ENCODE data around the gene ARPC1A.
"Not testable (repeated sequence)": the region's sequence is repeated elsewhere in the genome, so short reads cannot be mapped to it uniquely, and the experiment has no call there.

Gene ARPC1A

DNA sequence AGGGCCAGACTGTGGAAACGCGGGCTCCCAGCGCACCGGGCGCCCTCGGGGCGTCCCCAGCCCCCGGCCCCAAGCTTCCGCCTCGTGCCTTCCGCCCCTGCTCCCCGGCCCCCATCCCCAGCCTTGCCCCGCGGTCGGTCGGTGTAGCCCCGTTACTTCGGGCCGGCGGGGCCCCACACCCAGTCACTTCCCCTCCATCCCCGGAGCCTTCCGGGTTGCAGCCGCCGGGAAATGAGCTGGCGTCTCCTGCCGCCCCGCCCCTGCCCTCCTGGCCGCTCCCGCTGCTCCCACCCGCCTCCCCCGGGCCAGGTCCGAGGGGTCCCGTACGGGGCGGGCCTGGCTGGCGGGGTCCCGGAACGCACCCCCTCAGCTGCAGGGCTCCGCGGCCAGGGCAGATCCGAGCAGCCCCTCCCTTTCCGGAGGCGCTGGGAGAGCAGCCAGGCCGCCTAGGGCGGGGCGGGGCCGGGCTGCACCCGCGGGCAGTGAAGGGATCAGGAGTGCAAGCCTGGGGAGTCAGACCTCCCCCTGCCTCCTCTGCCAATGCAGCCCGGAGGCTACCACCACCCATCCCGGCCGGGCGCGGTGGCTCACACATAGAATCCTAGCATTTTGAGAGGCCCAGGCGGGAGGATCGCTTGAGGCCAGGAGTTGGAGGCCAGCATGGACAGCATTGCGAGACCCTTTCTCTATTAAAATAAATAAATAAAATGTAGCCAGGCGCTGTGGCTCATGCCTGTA lies 49.5 kb downstream of the ARPC1A start:
- in situ Hi-C loops (cut with MboI; ENCODE audit: low sequenced_read_pairs, unreplicated experiment): no loop called here
- DNase-seq (ENCODE audit: low spot score): peak; percentile 86
- TF ChIP-seq, protein P1, sequence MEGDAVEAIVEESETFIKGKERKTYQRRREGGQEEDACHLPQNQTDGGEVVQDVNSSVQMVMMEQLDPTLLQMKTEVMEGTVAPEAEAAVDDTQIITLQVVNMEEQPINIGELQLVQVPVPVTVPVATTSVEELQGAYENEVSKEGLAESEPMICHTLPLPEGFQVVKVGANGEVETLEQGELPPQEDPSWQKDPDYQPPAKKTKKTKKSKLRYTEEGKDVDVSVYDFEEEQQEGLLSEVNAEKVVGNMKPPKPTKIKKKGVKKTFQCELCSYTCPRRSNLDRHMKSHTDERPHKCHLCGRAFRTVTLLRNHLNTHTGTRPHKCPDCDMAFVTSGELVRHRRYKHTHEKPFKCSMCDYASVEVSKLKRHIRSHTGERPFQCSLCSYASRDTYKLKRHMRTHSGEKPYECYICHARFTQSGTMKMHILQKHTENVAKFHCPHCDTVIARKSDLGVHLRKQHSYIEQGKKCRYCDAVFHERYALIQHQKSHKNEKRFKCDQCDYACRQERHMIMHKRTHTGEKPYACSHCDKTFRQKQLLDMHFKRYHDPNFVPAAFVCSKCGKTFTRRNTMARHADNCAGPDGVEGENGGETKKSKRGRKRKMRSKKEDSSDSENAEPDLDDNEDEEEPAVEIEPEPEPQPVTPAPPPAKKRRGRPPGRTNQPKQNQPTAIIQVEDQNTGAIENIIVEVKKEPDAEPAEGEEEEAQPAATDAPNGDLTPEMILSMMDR (IDR thresholded peaks at IDR 0.05; ENCODE audit: borderline replicate concordance, control extremely low read depth, extremely low read depth, insufficient read depth, missing control alignments): no peak

- in situ Hi-C loops (cut with MboI; ENCODE audit: low sequenced_read_pairs, unreplicated experiment): no loop called here
- TF ChIP-seq, protein P1 (IDR thresholded peaks at IDR 0.05; ENCODE audit: borderline replicate concordance, control extremely low read depth, extremely low read depth, insufficient read depth, missing control alignments): no peak
- DNase-seq (ENCODE audit: low spot score): no peak
Observed at GRCh38 chr7:99379043-99379577, 53.4 kb downstream of the ARPC1A start.

- in situ Hi-C loops (cut with MboI; ENCODE audit: low sequenced_read_pairs, unreplicated experiment); DNase-seq (ENCODE audit: low spot score): not testable (repeated sequence)
Observed at GRCh38 chr7:99379693-99380031, 54.0 kb downstream of the ARPC1A start.

- in situ Hi-C loops (cut with MboI; ENCODE audit: low sequenced_read_pairs, unreplicated experiment): no loop called here
- DNase-seq (ENCODE audit: low spot score): peak; percentile 78
- TF ChIP-seq, protein P1 (IDR thresholded peaks at IDR 0.05; ENCODE audit: borderline replicate concordance, control extremely low read depth, extremely low read depth, insufficient read depth, missing control alignments): no peak
Observed at GRCh38 chr7:99380032-99380822, 54.5 kb downstream of the ARPC1A start.

DNA sequence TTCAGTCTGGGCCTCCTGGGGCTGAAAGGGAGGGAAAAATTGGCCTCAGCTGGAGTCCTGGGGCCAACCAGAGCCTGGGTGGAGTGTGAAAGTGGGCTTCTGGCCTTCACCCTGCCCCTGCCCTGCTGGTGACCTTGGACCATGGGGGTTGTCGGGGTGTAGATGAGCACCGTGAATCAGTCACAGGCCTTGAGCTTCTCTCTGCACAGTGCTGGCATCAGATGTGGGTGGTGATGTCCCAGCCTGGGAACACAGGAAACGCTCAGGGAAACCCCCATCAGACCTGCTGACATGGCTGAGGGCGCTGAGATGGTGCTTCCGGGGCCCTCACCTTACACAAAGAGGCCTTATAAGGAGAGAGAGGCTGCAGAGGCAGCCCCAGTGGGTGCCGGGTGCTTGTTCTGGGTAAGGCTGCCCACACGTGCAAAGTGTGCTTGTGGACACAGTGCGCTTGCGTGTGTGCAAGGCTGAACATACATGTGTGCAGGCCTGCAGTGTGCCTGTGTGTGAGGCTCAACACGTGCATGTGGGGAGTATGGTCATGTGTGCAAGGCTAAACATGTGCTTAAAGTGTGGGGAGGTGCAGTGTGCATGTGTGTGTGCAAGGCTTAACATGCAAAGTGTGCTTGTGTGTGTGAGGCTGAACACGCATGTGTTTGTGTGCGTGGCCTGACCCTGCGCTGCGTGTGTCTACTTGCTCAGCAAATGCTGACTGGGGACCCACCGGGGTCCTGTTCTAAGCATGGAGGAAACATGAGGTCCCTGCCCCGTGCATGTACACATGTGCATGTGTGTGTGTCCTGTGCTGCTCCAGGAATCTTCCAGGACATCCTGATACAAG lies 55.3 kb downstream of the ARPC1A start:
- TF ChIP-seq, protein P1 (IDR thresholded peaks at IDR 0.05; ENCODE audit: borderline replicate concordance, control extremely low read depth, extremely low read depth, insufficient read depth, missing control alignments): no peak
- in situ Hi-C loops (cut with MboI; ENCODE audit: low sequenced_read_pairs, unreplicated experiment): no loop called here
- peak; percentile 87 for DNase-seq (ENCODE audit: low spot score)

DNA sequence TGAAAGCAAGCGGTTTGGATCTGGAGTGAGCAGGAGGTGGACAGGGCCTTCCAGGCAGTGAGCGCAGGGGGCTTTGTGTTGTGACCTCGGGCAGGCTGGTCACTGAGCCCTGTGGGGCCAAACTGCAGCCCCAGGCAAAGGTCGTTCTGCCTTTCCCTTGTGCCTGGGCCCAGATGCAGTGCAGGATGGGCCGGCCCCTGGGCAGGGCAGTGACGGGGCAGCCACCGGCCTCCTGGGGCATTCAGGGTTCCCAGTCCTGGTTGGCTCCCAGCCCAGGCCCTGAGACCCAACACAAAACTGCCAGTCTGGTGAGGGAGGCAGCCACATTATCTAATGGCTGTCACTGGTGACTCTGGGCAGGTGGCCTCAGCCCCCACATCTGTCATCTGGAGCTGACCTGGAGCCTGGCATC lies 56.0 kb downstream of the ARPC1A start:
- DNase-seq (ENCODE audit: low spot score): no peak
- in situ Hi-C loops (cut with MboI; ENCODE audit: low sequenced_read_pairs, unreplicated experiment): no loop called here
- TF ChIP-seq, protein P1 (IDR thresholded peaks at IDR 0.05; ENCODE audit: borderline replicate concordance, control extremely low read depth, extremely low read depth, insufficient read depth, missing control alignments): no peak

All from GM13976 (cell line).